ENCODE data around the gene LASP1NB.

GRCh38 chr17:38897176-38897575 lies 28.2 kb upstream of the LASP1NB start:
- TF ChIP-seq EZH2 (IDR thresholded peaks at IDR 0.05; ENCODE audit: borderline replicate concordance, low read length), result no peak
- TF ChIP-seq, protein P1, sequence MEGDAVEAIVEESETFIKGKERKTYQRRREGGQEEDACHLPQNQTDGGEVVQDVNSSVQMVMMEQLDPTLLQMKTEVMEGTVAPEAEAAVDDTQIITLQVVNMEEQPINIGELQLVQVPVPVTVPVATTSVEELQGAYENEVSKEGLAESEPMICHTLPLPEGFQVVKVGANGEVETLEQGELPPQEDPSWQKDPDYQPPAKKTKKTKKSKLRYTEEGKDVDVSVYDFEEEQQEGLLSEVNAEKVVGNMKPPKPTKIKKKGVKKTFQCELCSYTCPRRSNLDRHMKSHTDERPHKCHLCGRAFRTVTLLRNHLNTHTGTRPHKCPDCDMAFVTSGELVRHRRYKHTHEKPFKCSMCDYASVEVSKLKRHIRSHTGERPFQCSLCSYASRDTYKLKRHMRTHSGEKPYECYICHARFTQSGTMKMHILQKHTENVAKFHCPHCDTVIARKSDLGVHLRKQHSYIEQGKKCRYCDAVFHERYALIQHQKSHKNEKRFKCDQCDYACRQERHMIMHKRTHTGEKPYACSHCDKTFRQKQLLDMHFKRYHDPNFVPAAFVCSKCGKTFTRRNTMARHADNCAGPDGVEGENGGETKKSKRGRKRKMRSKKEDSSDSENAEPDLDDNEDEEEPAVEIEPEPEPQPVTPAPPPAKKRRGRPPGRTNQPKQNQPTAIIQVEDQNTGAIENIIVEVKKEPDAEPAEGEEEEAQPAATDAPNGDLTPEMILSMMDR (conservative IDR thresholded peaks at IDR 0.05 in 1 of 2, IDR thresholded peaks at IDR 0.05 in 1 of 2; ENCODE audit: extremely low read depth in 1 of 2, insufficient read depth in 1 of 2, low read depth in 1 of 2, low read length in 2 of 2), result no peak
